ENCODE results near the gene ZNF358. TPM values are rescaled to one million over a fixed set of nuclear protein-coding genes. Genes with fewer than 3 reads are reported as not detected.

The ZNF358 gene
- not detected for polyA plus RNA-seq (2012; ENCODE audit: insufficient read depth, insufficient read length)

DNA sequence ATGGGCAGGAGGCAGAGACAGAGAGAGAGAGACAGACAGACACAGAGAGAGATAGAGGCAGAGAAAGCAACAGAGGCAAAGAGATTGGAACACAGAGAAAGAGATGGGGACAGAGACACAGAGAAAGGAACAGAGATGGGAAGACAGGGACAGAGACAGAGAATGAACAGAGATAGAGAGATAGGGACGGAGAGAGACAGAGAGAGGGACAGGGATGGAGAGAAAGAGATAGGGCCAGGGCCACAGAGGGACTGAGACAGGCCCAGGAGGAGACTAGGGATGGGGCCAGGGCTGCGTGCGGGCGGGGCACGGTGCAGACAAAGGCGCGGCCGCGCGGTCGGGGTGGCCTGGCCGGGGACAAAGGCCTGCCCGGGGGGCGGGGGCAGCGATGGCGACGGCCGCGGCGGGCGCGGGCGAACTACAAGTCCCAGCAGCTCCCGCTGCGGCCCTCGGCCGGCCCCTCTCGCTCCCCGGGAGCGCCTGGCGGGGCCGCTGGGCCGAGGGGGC is at the start of gene ZNF358:
TSS of gene ZNF358 (plus strand) at position 459 of the 507 bp plus-strand sequence. CDS start 3,140 bp downstream, outside the sequence.
- no peak for DNase-seq (ENCODE audit: low read depth, low spot score)

DNA sequence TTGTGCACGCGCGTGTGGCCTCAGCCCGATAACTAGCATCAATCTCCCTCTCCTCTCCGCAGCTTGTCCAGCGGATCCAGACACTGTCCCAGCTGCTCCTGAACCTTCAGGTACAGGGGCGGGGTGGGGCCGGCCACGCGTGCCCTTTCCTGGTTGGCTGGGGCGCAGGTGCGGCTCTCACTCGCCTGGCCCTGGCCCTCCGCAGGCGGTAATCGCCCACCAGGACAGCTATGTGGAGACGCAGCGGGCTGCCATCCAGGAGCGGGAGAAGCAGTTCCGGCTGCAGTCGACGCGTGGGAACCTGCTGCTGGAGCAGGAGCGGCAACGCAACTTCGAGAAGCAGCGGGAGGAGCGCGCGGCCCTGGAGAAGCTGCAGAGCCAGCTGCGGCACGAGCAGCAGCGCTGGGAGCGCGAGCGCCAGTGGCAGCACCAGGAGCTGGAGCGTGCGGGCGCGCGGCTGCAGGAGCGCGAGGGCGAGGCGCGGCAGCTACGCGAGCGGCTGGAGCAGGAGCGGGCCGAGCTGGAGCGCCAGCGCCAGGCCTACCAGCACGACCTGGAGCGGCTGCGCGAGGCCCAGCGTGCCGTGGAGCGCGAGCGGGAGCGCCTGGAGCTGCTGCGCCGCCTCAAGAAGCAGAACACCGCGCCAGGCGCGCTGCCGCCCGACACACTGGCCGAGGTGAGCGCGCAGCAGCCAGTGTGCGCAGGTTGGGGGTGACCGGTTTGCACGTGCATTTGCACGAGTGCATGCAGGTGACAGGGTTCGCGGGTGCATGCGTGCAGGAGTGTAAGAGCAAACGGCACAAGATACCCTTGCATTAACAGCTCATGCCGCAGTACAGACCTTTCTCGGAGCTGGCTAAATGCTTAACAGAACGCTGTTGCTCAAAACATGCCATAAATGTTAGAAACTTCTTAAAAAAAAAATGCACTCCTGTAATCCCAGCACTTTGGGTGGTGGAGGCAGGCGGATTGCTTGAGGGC is 48.6 kb upstream of the ZNF358 start:
- no peak for DNase-seq (ENCODE audit: low read depth, low spot score)
- no peak overlapping the region for H3K4me3 ChIP-seq (ENCODE audit: low read length)

More for the DNA sequence above, at the start of gene ZNF358:
- H3K4me3 ChIP-seq (ENCODE audit: low read length) = no peak within 1 kb of the TSS

DNA sequence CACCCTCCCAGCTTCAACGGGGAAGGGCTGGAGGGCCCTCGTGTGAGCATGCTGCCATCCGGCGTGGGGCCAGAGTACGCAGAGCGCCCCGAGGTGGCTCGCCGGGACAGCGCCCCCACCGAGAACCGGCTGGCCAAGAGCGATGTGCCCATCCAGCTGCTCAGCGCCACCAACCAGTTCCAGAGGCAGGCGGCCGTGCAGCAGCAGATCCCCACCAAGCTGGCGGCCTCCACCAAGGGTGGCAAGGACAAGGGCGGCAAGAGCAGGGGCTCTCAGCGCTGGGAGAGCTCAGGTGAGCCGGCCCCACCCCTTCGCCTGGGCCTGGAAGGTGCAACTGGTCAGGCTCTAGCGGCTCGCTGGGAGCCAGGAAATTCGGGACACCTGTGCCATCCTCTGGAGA is 47.1 kb upstream of the ZNF358 start:
- H3K4me3 ChIP-seq (ENCODE audit: low read length) = no peak overlapping the region
- DNase-seq (ENCODE audit: low read depth, low spot score) = no peak

- no peak for DNase-seq (ENCODE audit: low read depth, low spot score)
- H3K4me3 ChIP-seq (ENCODE audit: low read length) = no peak overlapping the region
Observed at GRCh38 chr19:7469669-7470285, 46.1 kb upstream of the ZNF358 start.

GRCh38 chr19:7470540-7471305 is 45.2 kb upstream of the ZNF358 start:
- H3K4me3 ChIP-seq (ENCODE audit: low read length) = no peak overlapping the region
- DNase-seq (ENCODE audit: low read depth, low spot score) = no peak

DNA sequence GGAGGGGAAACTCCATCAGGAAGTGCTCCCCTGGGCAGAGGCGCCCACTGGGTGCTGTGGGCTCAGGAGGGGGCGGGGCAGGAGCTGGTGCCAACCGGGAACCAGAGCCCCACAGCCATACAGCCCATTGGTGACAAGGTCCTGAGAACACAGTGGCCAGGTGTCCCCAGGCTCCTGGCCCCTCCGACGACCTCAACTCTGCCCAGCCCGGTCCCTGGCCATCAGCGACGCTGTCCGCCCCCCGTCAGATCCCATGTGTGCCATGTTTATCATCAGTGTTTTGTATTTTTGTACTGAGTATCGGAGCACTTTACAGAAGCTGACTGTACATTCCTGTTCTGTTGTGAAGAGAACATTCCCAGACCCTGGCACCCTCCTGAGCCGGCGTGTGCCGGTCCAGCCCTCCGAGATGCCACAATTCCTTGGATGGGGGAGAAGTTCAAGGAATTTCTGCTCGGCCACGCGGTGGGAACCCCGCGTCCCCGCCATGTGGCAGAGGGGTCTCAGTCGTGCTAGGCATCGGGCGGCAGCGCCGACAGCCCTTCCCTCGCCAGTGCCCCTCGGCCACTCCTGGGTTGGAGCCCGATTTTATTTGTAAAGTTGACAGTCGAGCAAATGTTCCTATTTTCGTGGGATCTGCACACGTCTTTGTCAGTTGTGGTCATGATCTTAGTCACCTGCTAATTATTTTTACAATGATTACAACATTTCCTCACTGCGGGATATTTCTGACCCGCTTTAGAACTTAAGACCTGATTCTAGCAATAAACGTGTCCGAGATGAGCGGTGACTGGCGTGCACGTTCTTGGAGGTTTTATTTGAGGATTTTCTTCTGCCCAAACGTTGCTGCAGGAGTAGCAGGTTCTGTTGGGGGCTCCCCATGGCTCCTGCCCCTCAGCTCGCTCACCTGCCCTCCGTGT is 43.9 kb upstream of the ZNF358 start:
- H3K4me3 ChIP-seq (ENCODE audit: low read length) = no peak overlapping the region
- DNase-seq (ENCODE audit: low read depth, low spot score) = no peak

- H3K4me3 ChIP-seq (ENCODE audit: low read length) = no peak overlapping the region
- no peak for DNase-seq (ENCODE audit: low read depth, low spot score)
Observed at GRCh38 chr19:7475665-7476064, 40.2 kb upstream of the ZNF358 start.

GRCh38 chr19:7476241-7476640 is 39.7 kb upstream of the ZNF358 start:
- no peak for DNase-seq (ENCODE audit: low read depth, low spot score)
- H3K4me3 ChIP-seq (ENCODE audit: low read length) = no peak overlapping the region

- no peak for DNase-seq (ENCODE audit: low read depth, low spot score)
- no peak overlapping the region for H3K4me3 ChIP-seq (ENCODE audit: low read length)
Observed at GRCh38 chr19:7476777-7477494, 39.0 kb upstream of the ZNF358 start.

DNA sequence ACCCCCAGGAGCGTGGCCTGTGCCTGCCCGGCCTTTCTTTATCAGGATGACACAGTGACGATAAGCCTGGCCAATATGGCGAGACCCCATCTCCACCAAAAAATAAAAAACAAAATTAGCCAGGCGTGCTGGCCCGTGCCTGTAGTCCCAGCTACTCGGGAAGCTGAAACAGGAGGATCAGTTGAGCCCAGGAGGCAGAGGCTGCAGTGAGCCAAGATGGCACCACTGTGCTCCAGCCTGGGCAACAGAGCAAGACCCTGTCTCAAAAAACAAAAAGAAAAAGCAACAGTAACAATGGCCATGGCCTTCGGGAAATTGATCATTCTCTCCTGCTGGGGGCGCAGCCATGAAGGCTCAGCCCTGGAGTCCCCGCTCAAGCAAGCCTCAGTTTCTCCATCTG is 38.1 kb upstream of the ZNF358 start:
- no peak for DNase-seq (ENCODE audit: low read depth, low spot score)
- no peak overlapping the region for H3K4me3 ChIP-seq (ENCODE audit: low read length)

DNA sequence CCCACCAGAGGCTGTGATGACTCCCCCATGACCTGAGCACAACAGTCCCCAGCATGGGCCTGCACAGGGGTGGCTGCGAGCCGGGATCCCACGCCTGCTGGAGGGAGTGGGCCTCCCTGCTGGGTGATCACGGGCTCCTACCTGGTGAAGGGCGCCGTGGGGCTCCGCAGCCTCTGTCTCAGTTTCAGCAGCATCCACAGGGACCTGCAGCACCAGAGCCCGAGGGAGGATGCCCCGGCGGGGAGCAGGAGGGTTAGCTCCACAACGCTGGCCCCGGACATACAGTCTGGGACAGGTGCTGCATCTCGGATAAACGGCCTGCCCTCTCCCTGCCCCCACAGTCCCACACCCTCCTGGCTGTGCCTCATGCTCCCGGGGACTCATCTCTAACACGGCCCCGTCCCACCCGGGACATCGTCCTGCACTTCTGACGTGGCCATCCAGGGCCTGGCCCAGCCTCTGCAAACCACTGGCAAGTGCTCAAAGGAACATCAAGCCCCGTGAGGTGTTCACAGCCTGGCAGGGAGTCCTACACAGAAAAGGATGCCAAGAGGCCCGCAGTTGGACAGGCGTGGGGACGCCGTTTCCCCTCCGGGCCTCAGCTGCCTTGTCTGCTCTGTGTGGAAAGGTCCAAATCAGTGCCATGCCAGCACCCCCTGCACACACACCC is 37.6 kb upstream of the ZNF358 start:
- DNase-seq (ENCODE audit: low read depth, low spot score) = no peak

GRCh38 chr19:7478843-7479227 is 37.1 kb upstream of the ZNF358 start:
- no peak overlapping the region for H3K4me3 ChIP-seq (ENCODE audit: low read length)
- DNase-seq (ENCODE audit: low read depth, low spot score) = no peak

More for the DNA sequence above, 37.6 kb upstream of the ZNF358 start:
- H3K4me3 ChIP-seq (ENCODE audit: low read length) = no peak overlapping the region

GRCh38 chr19:7480222-7480969 is 35.5 kb upstream of the ZNF358 start:
- no peak for DNase-seq (ENCODE audit: low read depth, low spot score)
- no peak overlapping the region for H3K4me3 ChIP-seq (ENCODE audit: low read length)

GRCh38 chr19:7480970-7481255 is 35.0 kb upstream of the ZNF358 start:
- no peak for DNase-seq (ENCODE audit: low read depth, low spot score)
- H3K4me3 ChIP-seq (ENCODE audit: low read length) = no peak overlapping the region

DNA sequence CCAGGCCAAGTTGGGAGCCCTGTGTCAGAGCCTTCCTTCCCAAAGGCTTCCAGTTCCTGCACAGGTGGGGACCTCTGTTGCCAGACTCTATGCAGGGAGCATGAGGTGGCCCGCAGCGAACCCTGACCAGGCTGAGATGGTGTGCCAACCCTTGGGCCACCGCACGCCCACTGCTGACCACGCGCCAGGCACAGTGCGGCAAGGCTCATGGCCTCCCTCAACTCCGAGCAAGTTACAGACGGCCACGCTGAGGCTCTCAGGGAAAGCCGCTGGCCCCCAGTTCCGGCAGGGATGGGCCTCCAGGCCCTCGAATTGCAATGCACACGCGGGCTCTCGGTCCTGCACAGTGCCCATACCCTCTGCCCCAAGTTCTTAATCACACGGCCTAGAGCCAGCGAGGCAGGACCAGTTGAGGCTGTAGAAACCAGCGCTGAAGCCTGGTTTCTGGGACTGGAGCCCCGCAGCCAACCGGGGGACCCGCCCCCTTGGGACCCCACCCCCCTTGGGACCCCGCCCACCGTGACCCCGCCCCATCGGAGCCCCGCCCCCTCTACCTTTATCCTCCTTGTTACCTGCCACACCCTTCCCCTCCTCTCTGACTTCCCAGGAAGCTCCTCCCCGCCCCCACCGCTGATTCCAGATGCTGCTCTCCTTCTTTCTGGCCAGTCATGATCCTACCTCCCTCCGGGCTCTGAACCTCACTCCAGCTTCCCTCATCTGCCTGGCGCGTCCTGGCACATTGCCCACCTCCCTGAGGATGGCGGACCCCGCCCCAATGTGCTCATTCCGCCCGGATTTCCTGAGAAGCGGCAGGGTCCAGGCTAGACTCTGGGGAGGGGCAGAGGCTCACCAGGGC is 33.1 kb upstream of the ZNF358 start:
- no peak for DNase-seq (ENCODE audit: low read depth, low spot score)
- no peak overlapping the region for H3K4me3 ChIP-seq (ENCODE audit: low read length)

DNA sequence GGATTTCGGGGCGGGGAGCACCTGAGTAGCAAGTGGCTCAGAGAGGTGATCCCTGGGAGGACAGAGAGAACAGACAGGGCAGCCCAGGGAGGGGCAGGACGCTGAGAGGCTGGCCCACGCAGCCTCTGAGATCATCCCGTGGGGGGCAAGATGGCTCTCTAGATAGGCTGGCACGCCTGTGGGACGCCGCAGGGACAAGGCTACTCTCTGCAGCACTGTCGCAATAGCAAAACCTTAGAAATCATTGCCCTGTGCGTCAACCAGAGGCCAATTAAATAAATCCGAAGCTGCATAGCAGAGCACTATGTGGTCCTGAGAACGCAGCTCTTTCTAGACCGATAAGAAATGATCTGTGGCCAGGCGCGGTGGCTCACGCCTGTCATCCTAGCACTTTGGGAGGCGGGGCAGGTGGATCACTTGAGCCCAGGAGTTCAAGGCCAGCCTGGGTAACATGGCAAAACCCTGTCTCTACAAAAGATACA is 32.1 kb upstream of the ZNF358 start:
- DNase-seq (ENCODE audit: low read depth, low spot score) = no peak
- H3K4me3 ChIP-seq (ENCODE audit: low read length) = no peak overlapping the region

All from Jurkat, Clone E6-1 (cell line).